GM23248 (cell line): ENCODE data around the gene FITM1. TPM values are rescaled to one million over a fixed set of nuclear protein-coding genes. Genes with fewer than 3 reads are reported as not detected.
A peak's percentile ranks its signal among the peaks of the same experiment; 100 is the strongest.

Source experiments
- DNase-seq: peaks from one replicate; pipeline ENCODE4 v3.0.0-alpha.2; 2015
- H2AFZ ChIP-seq: fragments of 200-600 bp; sonication (generic); 2 replicates; pipeline ENCODE4 v1.6.1; 2016; ENCODE audit warnings: antibody characterized with exemption
- H3F3A ChIP-seq: fragments of 200-600 bp; sonication (generic); 2 replicates; pipeline ENCODE4 v1.6.1; 2016; ENCODE audit warnings: mild to moderate bottlenecking, antibody characterized with exemption, mixed run types; ENCODE audit not compliant: insufficient read depth
- H3K27ac ChIP-seq: fragments of 200-600 bp; sonication (generic); 2 replicates; pipeline ENCODE4 v1.5.1; 2016; ENCODE audit warnings: mild to moderate bottlenecking
- H3K27me3 ChIP-seq: fragments of 200-600 bp; sonication (generic); replicated peaks from 2 replicates; pipeline ENCODE4 v1.6.1; 2016; ENCODE audit warnings: mild to moderate bottlenecking; ENCODE audit not compliant: insufficient read depth
- H3K36me3 ChIP-seq: fragments of 200-600 bp; sonication (generic); 2 replicates; pipeline ENCODE4 v1.6.1; 2016; ENCODE audit warnings: low read depth, mild to moderate bottlenecking
- H3K4me1 ChIP-seq: fragments of 200-600 bp; sonication (generic); 2 replicates; pipeline ENCODE4 v1.6.1; 2016; ENCODE audit warnings: mild to moderate bottlenecking; ENCODE audit not compliant: insufficient read depth
- H3K4me2 ChIP-seq: fragments of 200-600 bp; sonication (generic); one replicate; pipeline ENCODE4 v1.6.1; 2016; ENCODE audit warnings: mild to moderate bottlenecking; ENCODE audit not compliant: unreplicated experiment
- H3K4me3 ChIP-seq: fragments of 200-600 bp; sonication (generic); 2 replicates; pipeline ENCODE4 v1.5.1; 2016; ENCODE audit warnings: mild to moderate bottlenecking
- H3K79me2 ChIP-seq: fragments of 200-600 bp; sonication (generic); 2 replicates; pipeline ENCODE4 v1.6.1; 2016; ENCODE audit warnings: mild to moderate bottlenecking; ENCODE audit not compliant: insufficient read depth
- H3K9ac ChIP-seq: fragments of 200-600 bp; sonication (generic); 2 replicates; pipeline ENCODE4 v1.6.1; 2016; ENCODE audit warnings: mild to moderate bottlenecking
- H3K9me2 ChIP-seq: fragments of 200-600 bp; sonication (generic); 2 replicates; pipeline ENCODE4 v1.6.1; 2016; ENCODE audit warnings: mixed run types, mild to moderate bottlenecking, moderate library complexity; ENCODE audit not compliant: insufficient read depth
- H3K9me3 ChIP-seq: fragments of 200-600 bp; sonication (generic); one replicate; pipeline ENCODE4 v1.6.1; 2017; ENCODE audit warnings: low read depth
- H4K20me1 ChIP-seq: fragments of 200-600 bp; sonication (generic); 2 replicates; pipeline ENCODE4 v1.6.0; 2016; ENCODE audit not compliant: insufficient read depth
- EZH2 ChIP-seq: fragments of 200-600 bp; sonication (generic); IDR thresholded peaks from 2 replicates; pipeline ENCODE4 v1.6.1; 2018; ENCODE audit warnings: antibody characterized with exemption, mild to moderate bottlenecking; ENCODE audit not compliant: insufficient read depth, poor library complexity, severe bottlenecking
- EZH2phosphoT487 ChIP-seq: fragments of 200-600 bp; sonication (generic); IDR thresholded peaks from 2 replicates; pipeline ENCODE4 v1.6.1; 2018; ENCODE audit warnings: antibody characterized with exemption, moderate library complexity, mild to moderate bottlenecking, low read depth; ENCODE audit not compliant: insufficient read depth
- WGBS, 2 experiments: methylation state at CpG; one replicate each; pipeline ENCODE4 v1.1.6; 2015 to 2017; ENCODE audit warnings: low lambda C conversion rate in 2 of 2, low coverage in 1 of 2; ENCODE audit errors: missing lambda C conversion rate in 2 of 2; 5-methylcytosine and 5-hydroxymethylcytosine counted together
- in situ Hi-C: fragments of 300-500 bp; cut with MboI; formaldehyde crosslinking; loops from 2 replicates; pipeline ENCODE4 v1.15.0; 2020
- polyA plus RNA-seq: library from polyadenylated mRNA; unstranded; fragments of >200 nt; fragmentation: Nextera tagmentation; extraction: Ambion mirVana; gene quantifications from 2 replicates; pipeline ENCODE4 v1.2.1, GENCODE V29; 2016
- total RNA-seq: library from RNA; depleted of rRNA; stranded (reverse); fragments of >200 nt; shearing (Covaris generic); gene quantifications from 2 replicates; pipeline ENCODE4 v1.2.3, GENCODE V29; 2014

Gene FITM1
- total and polyA plus RNA-seq, 2 experiments from 2014 or later: not detected

- H3K4me2 ChIP-seq: peak within 1 kb of the TSS; percentile 87
- H3F3A ChIP-seq: no peaks in the 10 kb centered on the region; the same call in 1 of the 2 replicates
- peaks cover 45% of the 10 kb centered on the region for H3K79me2 ChIP-seq
- H3K9ac ChIP-seq: peak within 1 kb of the TSS; percentile 93
- peak; percentile 94 for DNase-seq
- H3K27me3 ChIP-seq: no peaks in the 10 kb centered on the region
- H3K36me3 ChIP-seq: peaks cover 12% of the 10 kb centered on the region; the same call in 1 of the 2 replicates
- peak within 1 kb of the TSS; percentile 90 for H3K4me3 ChIP-seq
- in situ Hi-C loops: no loop called here
- peak within 1 kb of the TSS; percentile 95 for H2AFZ ChIP-seq
- H3K9me3 ChIP-seq: no peaks in the 10 kb centered on the region
- TF ChIP-seq EZH2phosphoT487 (no peak), EZH2 (no peak)
- H3K9me2 ChIP-seq: no peaks in the 10 kb centered on the region
- H3K27ac ChIP-seq: peak within 1 kb of the TSS; percentile 22; the same call in 1 of the 2 replicates
- peaks cover 12% of the 10 kb centered on the region; the same call in 1 of the 2 replicates for H3K4me1 ChIP-seq
- H4K20me1 ChIP-seq: no peaks in the 10 kb centered on the region
- 1% methylated on average over 33 to 54 of the region's 75 CpGs for WGBS, 2 experiments
Observed at GRCh38 chr14:24135834-24136683, 5.6 kb downstream of the FITM1 start, which contains the start of gene PSME1. Gene PSME1, plus strand, starts transcription at chr14:24136194. Its CDS starts 69 bp downstream, at chr14:24136263.

- in situ Hi-C loops: no loop called here
- peak overlapping the region; percentile 90 for H3K4me3 ChIP-seq
- WGBS, 2 experiments: 42 to 43% methylated on average over 13 of the region's 13 CpGs
- DNase-seq: no peak
- H3K9me2 ChIP-seq: no peaks in the 10 kb centered on the region
- no peaks in the 10 kb centered on the region for H3K9me3 ChIP-seq
- H3K79me2 ChIP-seq: peaks cover 45% of the 10 kb centered on the region
- H3K9ac ChIP-seq: peak overlapping the region; percentile 93
- H3F3A ChIP-seq: peaks cover 2% of the 10 kb centered on the region
- TF ChIP-seq EZH2 (no peak), EZH2phosphoT487 (no peak)
- no peaks in the 10 kb centered on the region for H3K27me3 ChIP-seq
- no peak overlapping the region for H3K27ac ChIP-seq
- H3K36me3 ChIP-seq: peaks cover 12% of the 10 kb centered on the region; the same call in 1 of the 2 replicates
- no peaks in the 10 kb centered on the region for H4K20me1 ChIP-seq
- peak overlapping the region; percentile 95; the same call in 1 of the 2 replicates for H2AFZ ChIP-seq
- peaks cover 14% of the 10 kb centered on the region; the same call in 1 of the 2 replicates for H3K4me1 ChIP-seq
- H3K4me2 ChIP-seq: peak overlapping the region; percentile 87
Observed at GRCh38 chr14:24136684-24137528, 6.4 kb downstream of the FITM1 start.

- Histone ChIP-seq H3K27me3 (no peaks in the 10 kb centered on the region), H3K27ac (no peak overlapping the region), H3K79me2 (peaks cover 45% of the 10 kb centered on the region), H3K4me2 (no peak overlapping the region), H4K20me1 (no peaks in the 10 kb centered on the region), H3F3A (peaks cover 9% of the 10 kb centered on the region), H2AFZ (no peak overlapping the region), H3K4me1 (peaks cover 18% of the 10 kb centered on the region; the same call in 1 of the 2 replicates), H3K36me3 (peaks cover 12% of the 10 kb centered on the region; the same call in 1 of the 2 replicates), H3K4me3 (no peak overlapping the region), H3K9me3 (no peaks in the 10 kb centered on the region), H3K9ac (no peak overlapping the region), H3K9me2 (no peaks in the 10 kb centered on the region)
- 81 to 88% methylated on average over 8 of the region's 8 CpGs for WGBS, 2 experiments
- TF ChIP-seq EZH2: no peak
- no peak for TF ChIP-seq EZH2phosphoT487
- in situ Hi-C loops: no loop called here
- DNase-seq: no peak
Observed at GRCh38 chr14:24137529-24138395, 7.3 kb downstream of the FITM1 start.
